C4-2B (cell line): ENCODE results near the gene NMRAL1.

Experiments used
- ZFX ChIP-seq: fragments of 450-650 bp; IDR thresholded peaks from 2 replicates; pipeline ENCODE4 v1.6.1; 2017
- TF ChIP-seq, protein P1 (sequence below): fragments of 450-650 bp; conservative IDR thresholded peaks from 2 replicates; pipeline ENCODE4 v1.5.1; 2017; ENCODE audit warnings: mild to moderate bottlenecking

DNA sequence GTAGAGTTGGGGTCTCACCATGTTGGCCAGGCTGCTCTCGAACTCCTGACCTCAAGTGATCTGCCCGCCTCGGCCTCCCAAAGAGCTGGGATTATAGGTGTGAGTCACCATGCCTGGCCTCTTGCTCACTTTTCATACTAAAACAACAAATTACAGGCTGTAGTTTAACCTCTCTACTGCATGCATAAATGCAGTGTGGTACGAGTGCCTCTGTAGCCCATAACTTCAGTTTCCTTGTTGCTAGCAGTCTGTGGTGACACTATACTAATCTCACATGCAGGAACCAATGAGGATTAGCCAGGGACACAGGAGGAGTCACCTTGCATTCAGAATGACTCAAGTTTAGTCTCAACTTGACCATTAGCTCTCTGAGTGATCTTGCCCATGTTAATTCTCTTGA, 21.9 kb upstream of the NMRAL1 start:
- TF ChIP-seq, protein P1, sequence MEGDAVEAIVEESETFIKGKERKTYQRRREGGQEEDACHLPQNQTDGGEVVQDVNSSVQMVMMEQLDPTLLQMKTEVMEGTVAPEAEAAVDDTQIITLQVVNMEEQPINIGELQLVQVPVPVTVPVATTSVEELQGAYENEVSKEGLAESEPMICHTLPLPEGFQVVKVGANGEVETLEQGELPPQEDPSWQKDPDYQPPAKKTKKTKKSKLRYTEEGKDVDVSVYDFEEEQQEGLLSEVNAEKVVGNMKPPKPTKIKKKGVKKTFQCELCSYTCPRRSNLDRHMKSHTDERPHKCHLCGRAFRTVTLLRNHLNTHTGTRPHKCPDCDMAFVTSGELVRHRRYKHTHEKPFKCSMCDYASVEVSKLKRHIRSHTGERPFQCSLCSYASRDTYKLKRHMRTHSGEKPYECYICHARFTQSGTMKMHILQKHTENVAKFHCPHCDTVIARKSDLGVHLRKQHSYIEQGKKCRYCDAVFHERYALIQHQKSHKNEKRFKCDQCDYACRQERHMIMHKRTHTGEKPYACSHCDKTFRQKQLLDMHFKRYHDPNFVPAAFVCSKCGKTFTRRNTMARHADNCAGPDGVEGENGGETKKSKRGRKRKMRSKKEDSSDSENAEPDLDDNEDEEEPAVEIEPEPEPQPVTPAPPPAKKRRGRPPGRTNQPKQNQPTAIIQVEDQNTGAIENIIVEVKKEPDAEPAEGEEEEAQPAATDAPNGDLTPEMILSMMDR: no peak
- no peak for TF ChIP-seq ZFX
